IMR-90 (cell line): ENCODE results near the gene PIP5K1A. TPM values are rescaled to one million over a fixed set of nuclear protein-coding genes. Genes with fewer than 3 reads are reported as not detected.

Experiments
- ATAC-seq: fragments of 200-7000 bp; cut with Tn5 transposase; 2 replicates; pipeline ENCODE4 v1.9.1; 2020; ENCODE audit warnings: low read depth, mild to moderate bottlenecking, moderate library complexity
- BruUV-seq: library from RNA; stranded (reverse); fragments of 400-500 nt; replicated peaks from 2 replicates; lab custom pipeline; 2021; lab: Mats Ljungman, UMichigan
- CTCF ChIA-PET: fragments of 300-600 bp; formaldehyde crosslinking; extraction: SDS; loops from one replicate; lab custom pipeline; 2021; ENCODE audit warnings: antibody characterized with exemption; lab: Yijun Ruan, JAX
- POLR2A ChIA-PET: fragments of 300-600 bp; sonication (Branson Sonifier 250); formaldehyde crosslinking; loops from one replicate; lab custom pipeline; 2022; ENCODE audit warnings: antibody characterized with exemption; ENCODE audit not compliant: unreplicated experiment; lab: Charles Lee
- DNase-seq: peaks from one replicate; pipeline ENCODE4 v3.0.0; 2013
- H2AFZ ChIP-seq: replicated peaks from 2 replicates; pipeline ENCODE3; 2013; ENCODE audit warnings: low read length, mild to moderate bottlenecking; ENCODE audit not compliant: poor library complexity
- H2AK5ac ChIP-seq: 2 replicates; pipeline ENCODE4 v1.6.1; 2013; ENCODE audit warnings: low read depth, low read length, inconsistent platforms
- H2AK9ac ChIP-seq: replicated peaks from 2 replicates; pipeline ENCODE3; 2013; ENCODE audit warnings: mild to moderate bottlenecking, low read depth, low read length, moderate library complexity; ENCODE audit not compliant: poor library complexity
- H2BK120ac ChIP-seq: 2 replicates; pipeline ENCODE4 v1.6.1; 2013; ENCODE audit warnings: low read depth, low read length, inconsistent platforms
- H2BK15ac ChIP-seq: 3 replicates; pipeline ENCODE4 v1.6.1; 2013; ENCODE audit warnings: low read depth, low read length, inconsistent platforms
- H2BK20ac ChIP-seq: 2 replicates; pipeline ENCODE4 v1.6.1; 2013; ENCODE audit warnings: low read depth, mild to moderate bottlenecking, inconsistent platforms, low read length, moderate library complexity
- H2BK5ac ChIP-seq: 2 replicates; pipeline ENCODE4 v1.6.1; 2013; ENCODE audit warnings: mild to moderate bottlenecking, low read depth, low read length, inconsistent platforms; ENCODE audit not compliant: poor library complexity, severe bottlenecking
- H3K14ac ChIP-seq: replicated peaks from 2 replicates; pipeline ENCODE4 v1.6.1; 2013; ENCODE audit warnings: low read depth, low read length, inconsistent platforms
- H3K18ac ChIP-seq: 2 replicates; pipeline ENCODE4 v1.6.1; 2013; ENCODE audit warnings: low read depth, low read length, control low read depth
- H3K23ac ChIP-seq: 2 replicates; pipeline ENCODE4 v1.6.1; 2013; ENCODE audit warnings: low read depth, low read length, inconsistent platforms
- H3K27ac ChIP-seq: 2 replicates; pipeline ENCODE4 v1.5.1; 2013; ENCODE audit warnings: mild to moderate bottlenecking, control low read depth, low read length; ENCODE audit not compliant: insufficient read depth
- H3K27me3 ChIP-seq: 2 replicates; pipeline ENCODE4 v1.6.1; 2013; ENCODE audit warnings: low read length; ENCODE audit not compliant: control insufficient read depth, insufficient read depth
- H3K36me3 ChIP-seq: 2 replicates; pipeline ENCODE4 v1.6.1; 2013; ENCODE audit warnings: low read length, mixed read lengths; ENCODE audit not compliant: control insufficient read depth, insufficient read depth
- H3K4ac ChIP-seq: 2 replicates; pipeline ENCODE4 v1.6.1; 2013; ENCODE audit warnings: low read depth, low read length, inconsistent platforms
- H3K4me1 ChIP-seq: 2 replicates; pipeline ENCODE4 v1.6.1; 2013; ENCODE audit warnings: low read length, mixed read lengths; ENCODE audit not compliant: control insufficient read depth, insufficient read depth
- H3K4me2 ChIP-seq: 2 replicates; pipeline ENCODE4 v1.6.1; 2013; ENCODE audit warnings: low read depth, mild to moderate bottlenecking, control low read depth, low read length, moderate library complexity
- H3K4me3 ChIP-seq: 2 replicates; pipeline ENCODE4 v1.5.1; 2013; ENCODE audit warnings: low read depth, mild to moderate bottlenecking, control low read depth, low read length, moderate library complexity; ENCODE audit not compliant: insufficient read depth
- H3K56ac ChIP-seq: 2 replicates; pipeline ENCODE4 v1.6.1; 2013; ENCODE audit warnings: low read length, inconsistent platforms; ENCODE audit not compliant: insufficient read depth; ENCODE audit errors: extremely low read depth
- H3K79me1 ChIP-seq, 2 experiments: 2 replicates each; pipeline ENCODE4 v1.6.1; 2013; ENCODE audit warnings: low read length in 2 of 2, inconsistent platforms in 1 of 2, low read depth in 1 of 2
- H3K9ac ChIP-seq: 2 replicates; pipeline ENCODE4 v1.6.1; 2013; ENCODE audit warnings: low read depth, low read length, control low read depth
- H3K9me1 ChIP-seq: 2 replicates; pipeline ENCODE4 v1.6.1; 2013; ENCODE audit warnings: low read length, inconsistent platforms; ENCODE audit not compliant: insufficient read depth
- H3K9me3 ChIP-seq: 2 replicates; pipeline ENCODE4 v1.6.1; 2013; ENCODE audit warnings: low read length; ENCODE audit not compliant: control insufficient read depth, insufficient read depth
- H4K20me1 ChIP-seq: 2 replicates; pipeline ENCODE4 v1.6.1; 2013; ENCODE audit warnings: low read length, inconsistent platforms; ENCODE audit not compliant: insufficient read depth
- H4K5ac ChIP-seq: 2 replicates; pipeline ENCODE4 v1.6.1; 2013; ENCODE audit warnings: mild to moderate bottlenecking, low read depth, low read length, control low read depth
- H4K8ac ChIP-seq, 2 experiments: 2 replicates each; pipeline ENCODE4 v1.6.1; 2013; ENCODE audit warnings: low read depth in 2 of 2, low read length in 2 of 2, control low read depth in 1 of 2, inconsistent platforms in 1 of 2
- H4K91ac ChIP-seq: 2 replicates; pipeline ENCODE4 v1.6.1; 2013; ENCODE audit warnings: low read depth, low read length, inconsistent platforms; ENCODE audit not compliant: insufficient read depth
- BHLHE40 ChIP-seq: fragments of 150-350 bp; IDR thresholded peaks from 2 replicates; pipeline ENCODE4 v1.6.1; 2016; ENCODE audit warnings: mild to moderate bottlenecking, low read depth, low read length
- CEBPB ChIP-seq: IDR thresholded peaks from 2 replicates; pipeline ENCODE4 v1.6.1; 2012; ENCODE audit warnings: low read depth, low read length, improper control_type of control experiment
- WGBS, 2 experiments: methylation state at CpG; one replicate each; pipeline versions ENCODE4 v1.1.5 to v1.1.7; 2013; ENCODE audit warnings: missing lambda C conversion rate in 2 of 2; ENCODE audit not compliant: insufficient read length in 1 of 2; ENCODE audit errors: extremely low coverage in 2 of 2; 5-methylcytosine and 5-hydroxymethylcytosine counted together
- dilution Hi-C: fragments of 300-500 bp; cut with HindIII; formaldehyde crosslinking; loops from one replicate; pipeline ENCODE4 v1.14.3; 2018; ENCODE audit warnings: low sequenced_read_pairs; ENCODE audit not compliant: unreplicated experiment
- in situ Hi-C: fragments of 300-500 bp; cut with MboI; formaldehyde crosslinking; loops from 3 replicates; pipeline ENCODE4 v1.14.3; 2019; ENCODE audit warnings: low sequenced_read_pairs, inconsistent platforms, mixed read lengths
- intact Hi-C: fragments of 100-400 bp; cut with micrococcal nuclease; formaldehyde crosslinking; loops from 2 replicates; pipeline ENCODE4 v1.10.0; 2022
- polyA plus RNA-seq, 3 experiments: library from polyadenylated mRNA; depleted of rRNA; stranded (reverse); fragments of >200 nt; gene quantifications; 2 replicates each; pipeline ENCODE4 v1.2.3, GENCODE V29; 2012; ENCODE audit warnings: low replicate concordance in 1 of 3
- total RNA-seq: library from RNA; depleted of rRNA; stranded (reverse); fragments of >200 nt; gene quantifications from 2 replicates; pipeline ENCODE4 v1.2.3, GENCODE V29; 2012
- TF ChIP-seq, protein P1 (sequence below): fragments of 150-350 bp; IDR thresholded peaks from 2 replicates; pipeline ENCODE4 v1.6.1; 2017; ENCODE audit warnings: mild to moderate bottlenecking, antibody characterized with exemption, low read length, low read depth

PIP5K1A gene
- total and polyA plus RNA-seq, 2 of the 4 experiments (the other 2 are of a cell fraction): 59.1 to 105 TPM

DNA sequence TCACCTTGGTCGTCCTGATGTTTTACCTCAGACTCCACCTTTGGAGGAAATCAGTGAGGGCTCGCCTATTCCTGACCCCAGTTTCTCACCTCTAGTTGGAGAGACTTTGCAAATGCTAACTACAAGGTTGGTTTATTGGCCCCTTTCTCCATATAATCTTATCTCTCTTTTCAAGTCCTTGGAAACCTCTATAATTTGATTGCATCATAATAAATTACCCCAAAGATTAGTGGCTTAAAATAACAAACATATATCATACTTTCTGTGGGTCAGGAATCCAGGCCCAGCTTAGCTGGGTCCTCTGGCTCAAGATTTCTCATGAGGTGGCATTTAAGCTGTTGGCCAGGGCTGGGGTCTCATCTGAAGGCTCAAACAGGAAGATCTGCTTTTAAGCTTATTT lies 44.1 kb downstream of the PIP5K1A start:
- WGBS, 2 experiments: 100% methylated on average over 2 of the region's 2 CpGs; no CpG with 5 or more reads in 1 of the 2 experiments
- Histone ChIP-seq H3K79me1 (peaks cover 25 to 36% of the 10 kb centered on the region in 2 experiments), H3K4me3 (no peak overlapping the region), H4K8ac (no peak overlapping the region), H3K27ac (no peak overlapping the region), H3K4me2 (no peak overlapping the region), H2BK20ac (no peak overlapping the region), H2AK9ac (no peak overlapping the region), H4K91ac (no peak overlapping the region), H2AFZ (no peak overlapping the region), H2BK5ac (no peak overlapping the region), H3K14ac (no peak overlapping the region), H3K9me1 (peaks cover 3% of the 10 kb centered on the region), H3K56ac (no peak overlapping the region), H2AK5ac (no peak overlapping the region), H3K36me3 (peaks cover 57% of the 10 kb centered on the region), H4K20me1 (peaks cover 16% of the 10 kb centered on the region; the same call in 1 of the 2 replicates), H3K23ac (no peak overlapping the region), H3K27me3 (no peaks in the 10 kb centered on the region), H2BK120ac (no peak overlapping the region), H4K5ac (no peak overlapping the region), H3K9ac (no peak overlapping the region), H2BK15ac (no peak overlapping the region), H3K18ac (no peak overlapping the region), H3K4me1 (peaks cover 4% of the 10 kb centered on the region), H3K9me3 (no peaks in the 10 kb centered on the region), H3K4ac (no peak overlapping the region)
- no TSS peak for BruUV-seq
- dilution Hi-C loops: no loop called here
- no peak for DNase-seq
- no peak for TF ChIP-seq BHLHE40
- TF ChIP-seq, protein P1, sequence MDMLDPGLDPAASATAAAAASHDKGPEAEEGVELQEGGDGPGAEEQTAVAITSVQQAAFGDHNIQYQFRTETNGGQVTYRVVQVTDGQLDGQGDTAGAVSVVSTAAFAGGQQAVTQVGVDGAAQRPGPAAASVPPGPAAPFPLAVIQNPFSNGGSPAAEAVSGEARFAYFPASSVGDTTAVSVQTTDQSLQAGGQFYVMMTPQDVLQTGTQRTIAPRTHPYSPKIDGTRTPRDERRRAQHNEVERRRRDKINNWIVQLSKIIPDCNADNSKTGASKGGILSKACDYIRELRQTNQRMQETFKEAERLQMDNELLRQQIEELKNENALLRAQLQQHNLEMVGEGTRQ: no peak
- TF ChIP-seq CEBPB: 0 out of 2 replicates have a peak, but pooled peaks have one; percentile 49
- intact Hi-C loops: no loop called here
- POLR2A ChIA-PET: no interaction called here
- CTCF ChIA-PET: interaction anchor here (0.9 to 1.4 kb wide), 2 partner anchors 8 to 9 kb away, joined by 3 to 5 read pairs; no protein-coding TSS in a partner anchor
- ATAC-seq: no peak
- in situ Hi-C loops: no loop called here
